ENCODE results near the gene TRMT112.

DNA sequence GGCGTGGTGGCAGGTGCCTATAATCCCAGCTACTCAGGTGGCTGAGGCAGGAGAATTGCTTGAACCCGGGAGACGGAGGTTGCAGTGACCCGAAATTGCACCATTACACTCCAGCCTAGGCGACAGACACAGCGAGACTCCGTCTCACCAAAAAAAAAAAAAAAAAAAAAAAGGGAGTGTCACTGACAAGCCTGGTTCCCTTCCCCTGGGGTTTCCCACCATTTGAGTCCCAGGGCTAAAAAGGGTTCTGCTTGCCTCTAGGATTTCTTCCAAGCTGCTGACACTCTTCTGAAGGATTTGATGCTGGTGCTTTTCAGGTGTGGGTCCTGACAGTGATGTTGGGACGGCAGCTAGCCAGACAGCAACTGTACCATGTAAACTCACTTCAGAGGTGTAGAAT lies 21.4 kb upstream of the TRMT112 start:
- TF ChIP-seq, protein P1, sequence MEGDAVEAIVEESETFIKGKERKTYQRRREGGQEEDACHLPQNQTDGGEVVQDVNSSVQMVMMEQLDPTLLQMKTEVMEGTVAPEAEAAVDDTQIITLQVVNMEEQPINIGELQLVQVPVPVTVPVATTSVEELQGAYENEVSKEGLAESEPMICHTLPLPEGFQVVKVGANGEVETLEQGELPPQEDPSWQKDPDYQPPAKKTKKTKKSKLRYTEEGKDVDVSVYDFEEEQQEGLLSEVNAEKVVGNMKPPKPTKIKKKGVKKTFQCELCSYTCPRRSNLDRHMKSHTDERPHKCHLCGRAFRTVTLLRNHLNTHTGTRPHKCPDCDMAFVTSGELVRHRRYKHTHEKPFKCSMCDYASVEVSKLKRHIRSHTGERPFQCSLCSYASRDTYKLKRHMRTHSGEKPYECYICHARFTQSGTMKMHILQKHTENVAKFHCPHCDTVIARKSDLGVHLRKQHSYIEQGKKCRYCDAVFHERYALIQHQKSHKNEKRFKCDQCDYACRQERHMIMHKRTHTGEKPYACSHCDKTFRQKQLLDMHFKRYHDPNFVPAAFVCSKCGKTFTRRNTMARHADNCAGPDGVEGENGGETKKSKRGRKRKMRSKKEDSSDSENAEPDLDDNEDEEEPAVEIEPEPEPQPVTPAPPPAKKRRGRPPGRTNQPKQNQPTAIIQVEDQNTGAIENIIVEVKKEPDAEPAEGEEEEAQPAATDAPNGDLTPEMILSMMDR (conservative IDR thresholded peaks at IDR 0.05; ENCODE audit: low read depth, low read length) = no peak
- TF ChIP-seq MAFK (IDR thresholded peaks at IDR 0.05; ENCODE audit: low read depth, low read length) = no peak
- TF ChIP-seq MXI1 (IDR thresholded peaks at IDR 0.05; ENCODE audit: borderline replicate concordance, low read depth, low read length) = no peak
- no peak for TF ChIP-seq RFX5 (IDR thresholded peaks at IDR 0.05; ENCODE audit: low read depth, low read length)
- no peak for TF ChIP-seq POLR2A (IDR thresholded peaks at IDR 0.05; ENCODE audit: low read depth, low read length)
- TF ChIP-seq CHD1 (IDR thresholded peaks at IDR 0.05; ENCODE audit: low read depth, low read length) = no peak
- no peak for TF ChIP-seq RCOR1 (IDR thresholded peaks at IDR 0.05; ENCODE audit: insufficient replicate concordance, low read length)
- no peak for TF ChIP-seq RAD21 (IDR thresholded peaks at IDR 0.05; ENCODE audit: low read length)
- no peak for TF ChIP-seq FOS (IDR thresholded peaks at IDR 0.05; ENCODE audit: low read depth, low read length)
- TF ChIP-seq MAZ (IDR thresholded peaks at IDR 0.05; ENCODE audit: borderline replicate concordance, low read depth, low read length) = no peak
- TF ChIP-seq CEBPB (IDR thresholded peaks at IDR 0.05; ENCODE audit: low read depth, low read length) = no peak
- no peak for TF ChIP-seq USF2 (IDR thresholded peaks at IDR 0.05; ENCODE audit: low read depth, low read length)
- no peak for TF ChIP-seq SMC3 (IDR thresholded peaks at IDR 0.05; ENCODE audit: low read depth, low read length)
- TF ChIP-seq NFE2L2 (IDR thresholded peaks at IDR 0.05; ENCODE audit: low read depth, low read length) = no peak

All from IMR-90 (cell line).